Measurements from ENCODE around the gene CHRNA9.

DNA sequence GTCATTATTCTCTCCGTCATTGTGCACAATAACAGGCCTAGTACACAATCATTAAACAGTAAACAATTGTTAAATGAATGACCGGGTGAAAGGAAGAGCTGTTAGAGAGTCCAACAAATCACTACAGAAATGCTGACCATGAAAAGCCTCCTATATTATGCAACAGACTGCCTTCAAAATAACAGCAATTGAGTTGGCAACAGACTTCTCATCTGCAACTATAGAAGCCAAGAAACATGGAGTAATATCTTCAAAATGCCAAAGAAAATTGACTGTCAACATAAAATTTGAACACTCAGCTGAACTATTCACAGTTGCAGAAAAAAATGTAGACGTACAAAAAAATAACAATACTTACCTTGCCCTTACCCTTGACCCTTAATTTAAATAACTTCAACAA is 26.2 kb downstream of the CHRNA9 start:
- TF ChIP-seq, protein P1, sequence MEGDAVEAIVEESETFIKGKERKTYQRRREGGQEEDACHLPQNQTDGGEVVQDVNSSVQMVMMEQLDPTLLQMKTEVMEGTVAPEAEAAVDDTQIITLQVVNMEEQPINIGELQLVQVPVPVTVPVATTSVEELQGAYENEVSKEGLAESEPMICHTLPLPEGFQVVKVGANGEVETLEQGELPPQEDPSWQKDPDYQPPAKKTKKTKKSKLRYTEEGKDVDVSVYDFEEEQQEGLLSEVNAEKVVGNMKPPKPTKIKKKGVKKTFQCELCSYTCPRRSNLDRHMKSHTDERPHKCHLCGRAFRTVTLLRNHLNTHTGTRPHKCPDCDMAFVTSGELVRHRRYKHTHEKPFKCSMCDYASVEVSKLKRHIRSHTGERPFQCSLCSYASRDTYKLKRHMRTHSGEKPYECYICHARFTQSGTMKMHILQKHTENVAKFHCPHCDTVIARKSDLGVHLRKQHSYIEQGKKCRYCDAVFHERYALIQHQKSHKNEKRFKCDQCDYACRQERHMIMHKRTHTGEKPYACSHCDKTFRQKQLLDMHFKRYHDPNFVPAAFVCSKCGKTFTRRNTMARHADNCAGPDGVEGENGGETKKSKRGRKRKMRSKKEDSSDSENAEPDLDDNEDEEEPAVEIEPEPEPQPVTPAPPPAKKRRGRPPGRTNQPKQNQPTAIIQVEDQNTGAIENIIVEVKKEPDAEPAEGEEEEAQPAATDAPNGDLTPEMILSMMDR (IDR thresholded peaks at IDR 0.05), result no peak
- no peak for TF ChIP-seq ZFX (IDR thresholded peaks at IDR 0.05; ENCODE audit: borderline replicate concordance)

All from 22Rv1 (cell line).